ENCODE results near the gene RPS15.
A peak's percentile ranks its signal among the peaks of the same experiment; 100 is the strongest.
"Not testable (repeated sequence)": the region's sequence is repeated elsewhere in the genome, so short reads cannot be mapped to it uniquely, and the experiment has no call there.

The RPS15 gene

GRCh38 chr19:1471515-1472160 is 33.4 kb downstream of the RPS15 start:
- peak; percentile 27 for DNase-seq

- DNase-seq = no peak
Measured at GRCh38 chr19:1472231-1473084, 34.3 kb downstream of the RPS15 start.

- no peak for DNase-seq
Measured at GRCh38 chr19:1473085-1473851, 35.1 kb downstream of the RPS15 start.

- DNase-seq = no peak
Measured at GRCh38 chr19:1474011-1474764, 36.0 kb downstream of the RPS15 start.

- DNase-seq = no peak
Measured at GRCh38 chr19:1474765-1475351, 36.7 kb downstream of the RPS15 start.

- no peak for DNase-seq
Measured at GRCh38 chr19:1475751-1476437, 37.7 kb downstream of the RPS15 start.

- DNase-seq = not testable (repeated sequence)
Measured at GRCh38 chr19:1477056-1477455, 38.9 kb downstream of the RPS15 start.

GRCh38 chr19:1478934-1479707 is 40.9 kb downstream of the RPS15 start, which contains the start of gene C19orf25:
Gene C19orf25 (minus strand): TSS chr19:1479215. CDS start chr19:1478903, 312 bp downstream.
- peak; percentile 92 for DNase-seq

- DNase-seq = no peak
Measured at GRCh38 chr19:1481224-1481892, 43.2 kb downstream of the RPS15 start.

- DNase-seq = no peak
Measured at GRCh38 chr19:1481893-1482360, 43.7 kb downstream of the RPS15 start.

GRCh38 chr19:1482361-1483130 is 44.4 kb downstream of the RPS15 start:
- DNase-seq = no peak

GRCh38 chr19:1483131-1483978 is 45.2 kb downstream of the RPS15 start:
- no peak for DNase-seq

- DNase-seq = no peak
Measured at GRCh38 chr19:1483979-1484428, 45.8 kb downstream of the RPS15 start.

GRCh38 chr19:1486720-1487575 is 48.8 kb downstream of the RPS15 start:
- no peak for DNase-seq

- DNase-seq = no peak
Measured at GRCh38 chr19:1487576-1488281, 49.5 kb downstream of the RPS15 start.

- no peak for DNase-seq
Measured at GRCh38 chr19:1488282-1488601, 50.0 kb downstream of the RPS15 start.

All from CD4-positive, alpha-beta T cell treated with Interleukin-12 subunit alpha and Interleukin-12 subunit beta, for 1 hour (primary cell).